ENCODE data around the gene NKTR.

GRCh38 chr3:42595682-42596081 is 4.8 kb upstream of the NKTR start:
- TF ChIP-seq YY1 (IDR thresholded peaks at IDR 0.05; ENCODE audit: insufficient read depth, insufficient read length) (no peak), ZNF274 (IDR thresholded peaks at IDR 0.05; ENCODE audit: low read depth, low read length) (no peak)

Measured in NT2/D1 (cell line).